HepG2 (cell line): ENCODE data around the gene HADHA. TPM values are rescaled to one million over a fixed set of nuclear protein-coding genes. Genes with fewer than 3 reads are reported as not detected.

ENCODE experiments used
- ATAC-seq: fragments of 200-7000 bp; cut with Tn5 transposase; 3 replicates; pipeline ENCODE4 v1.9.1; 2020; ENCODE audit warnings: mild to moderate bottlenecking, moderate library complexity
- BruUV-seq: library from RNA; stranded (reverse); fragments of 400-500 nt; replicated peaks from 2 replicates; lab custom pipeline; 2021; lab: Mats Ljungman, UMichigan
- CTCF ChIA-PET: fragments of 300-600 bp; formaldehyde crosslinking; extraction: SDS; loops from one replicate; lab custom pipeline; 2021; ENCODE audit warnings: low total read pairs, inconsistent platforms, low intra/inter-chr PET ratio; lab: Yijun Ruan, JAX
- POLR2A ChIA-PET: fragments of 350-600 bp; sonication (Branson Sonifier 250); formaldehyde crosslinking; loops from one replicate; lab custom pipeline; 2020; ENCODE audit warnings: antibody characterized with exemption, inconsistent platforms; lab: Yijun Ruan, JAX
- DNase-seq: peaks from one replicate; pipeline ENCODE4 v3.0.0-alpha.2; 2015; ENCODE audit warnings: low spot score
- FAIRE-seq: peaks from 3 replicates; lab custom pipeline; 2011; peaks lifted over from hg19 to GRCh38; lab: Jason Lieb, UNC
- H2AFZ ChIP-seq: one replicate; pipeline ENCODE4 v1.6.1; 2011; ENCODE audit warnings: low read length, inconsistent platforms
- H3K27ac ChIP-seq: fragments of 300-600 bp; 3 replicates; pipeline ENCODE4 v1.8.0; 2011; ENCODE audit warnings: mixed run types, mild to moderate bottlenecking, mixed read lengths, low read length, inconsistent platforms; ENCODE audit not compliant: insufficient read depth; ENCODE audit errors: extremely low read length
- H3K27me3 ChIP-seq, 2 experiments: fragments of 200-600 bp in 1 of 2; 2 replicates in 1 of 2; 3 replicates in 1 of 2; pipeline versions ENCODE4 v1.6.0 to v1.8.0; 2011; ENCODE audit warnings: low read length in 2 of 2, mild to moderate bottlenecking in 2 of 2, moderate library complexity in 2 of 2, inconsistent platforms in 1 of 2; ENCODE audit not compliant: insufficient read depth in 2 of 2, control insufficient read depth in 1 of 2
- H3K36me3 ChIP-seq, 2 experiments: fragments of 200-600 bp in 1 of 2; replicated peaks in 1 of 2; 2 replicates in 1 of 2; 3 replicates in 1 of 2; pipeline versions ENCODE4 v1.5.1 to v1.8.0; 2011; ENCODE audit warnings: low read length in 2 of 2, inconsistent platforms in 1 of 2; ENCODE audit not compliant: insufficient read depth in 2 of 2, control insufficient read depth in 1 of 2
- H3K4me1 ChIP-seq: 2 replicates; pipeline ENCODE4 v1.5.1; 2012; ENCODE audit warnings: low read length, inconsistent platforms; ENCODE audit not compliant: insufficient read depth
- H3K4me2 ChIP-seq: 2 replicates; pipeline ENCODE4 v1.6.0; 2011; ENCODE audit warnings: low read depth, low read length, inconsistent platforms
- H3K4me3 ChIP-seq, 3 experiments: fragments of 200-600 bp in 1 of 3; sonication (generic), shearing (Covaris generic) in 1 of 3; replicated peaks in 1 of 3; 2 replicates each; pipeline ENCODE4 v1.5.1; 2011 to 2016; ENCODE audit warnings: low read length in 3 of 3, inconsistent platforms in 2 of 3, low read depth in 2 of 3, mild to moderate bottlenecking in 2 of 3, control low read depth in 1 of 3, mixed read lengths in 1 of 3; ENCODE audit not compliant: insufficient read depth in 1 of 3
- H3K79me2 ChIP-seq: one replicate; pipeline ENCODE4 v1.6.1; 2011; ENCODE audit warnings: low read length, inconsistent platforms; ENCODE audit not compliant: insufficient read depth
- H3K9ac ChIP-seq: 2 replicates; pipeline ENCODE4 v1.6.0; 2011; ENCODE audit warnings: mild to moderate bottlenecking, low read depth, low read length, inconsistent platforms; ENCODE audit not compliant: insufficient read depth
- H3K9me3 ChIP-seq: 2 replicates; pipeline ENCODE4 v1.5.1; 2012; ENCODE audit warnings: mild to moderate bottlenecking, low read length
- H4K20me1 ChIP-seq: 2 replicates; pipeline ENCODE4 v1.6.0; 2011; ENCODE audit warnings: inconsistent platforms, mild to moderate bottlenecking, low read length, moderate library complexity; ENCODE audit not compliant: insufficient read depth
- FOXC1 ChIP-seq: sonication (generic); formaldehyde crosslinking; IDR thresholded peaks from 2 replicates; pipeline ENCODE4 v1.8.0; 2022; ENCODE audit warnings: mild to moderate bottlenecking, missing genetic modification reagents, borderline replicate concordance
- HNRNPL ChIP-seq: fragments of 200-400 bp; formaldehyde crosslinking; IDR thresholded peaks from 2 replicates; pipeline ENCODE4 v1.6.1; 2017; ENCODE audit warnings: mild to moderate bottlenecking, low read depth, low read length
- MATR3 ChIP-seq: sonication (generic); formaldehyde crosslinking; IDR thresholded peaks from 2 replicates; pipeline ENCODE4 v1.4.0; 2020; ENCODE audit warnings: missing genetic modification reagents
- RAD51 ChIP-seq: fragments of 450-650 bp; IDR thresholded peaks from 2 replicates; pipeline ENCODE4 v1.6.1; 2016; ENCODE audit warnings: borderline replicate concordance
- SYNCRIP ChIP-seq: fragments of 200-400 bp; formaldehyde crosslinking; IDR thresholded peaks from 2 replicates; pipeline ENCODE4 v1.6.1; 2018; ENCODE audit warnings: mild to moderate bottlenecking, low read depth, low read length; ENCODE audit not compliant: insufficient read depth
- THYN1 ChIP-seq: sonication (generic); formaldehyde crosslinking; IDR thresholded peaks from 2 replicates; pipeline ENCODE4 v1.8.1; 2023; ENCODE audit warnings: low read depth, mild to moderate bottlenecking, moderate library complexity, missing genetic modification reagents, borderline replicate concordance
- ZNF547 ChIP-seq: sonication (generic); formaldehyde crosslinking; IDR thresholded peaks from 2 replicates; pipeline ENCODE4 v1.5.1; 2020; ENCODE audit warnings: mild to moderate bottlenecking, missing genetic modification reagents
- ZNF775 ChIP-seq: sonication (generic); formaldehyde crosslinking; IDR thresholded peaks from 2 replicates; pipeline ENCODE4 v1.4.0; 2020; ENCODE audit warnings: missing genetic modification reagents, mild to moderate bottlenecking, moderate library complexity, borderline replicate concordance
- WGBS: methylation state at CpG from one replicate; pipeline ENCODE4 v1.1.6; 2017; ENCODE audit warnings: low lambda C conversion rate; 5-methylcytosine and 5-hydroxymethylcytosine counted together
- in situ Hi-C: cut with HindIII; loops from 2 replicates; pipeline ENCODE4 v1.10.0; 2017; ENCODE audit warnings: low pct_unique_long_range_greater_than_20kb; ENCODE audit not compliant: extremely low pct_ligation_motif_present
- intact Hi-C: fragments of 100-400 bp; cut with micrococcal nuclease; formaldehyde crosslinking; loops from one replicate; pipeline ENCODE4 v1.10.0; 2022; ENCODE audit not compliant: unreplicated experiment
- polyA plus RNA-seq, 8 experiments: library from polyadenylated mRNA; depleted of rRNA in 3 of 8; stranded (reverse) in 7 of 8; unstranded in 1 of 8; fragments of >200 nt; fragmentation: Illumina TruSeq in 4 of 8; extraction: Trizol in 4 of 8; gene quantifications; 2 replicates each; pipeline versions ENCODE4 v1.2.1 to v1.2.3, GENCODE V29; 2011 to 2016; ENCODE audit warnings: low read depth in 4 of 8, missing spikeins in 1 of 8, mixed read lengths in 1 of 8; ENCODE audit not compliant: insufficient read depth in 1 of 8
- total RNA-seq, 5 experiments: library from RNA; depleted of rRNA; stranded (reverse); fragments of >200 nt; fragmentation: Illumina TruSeq; extraction: Trizol; gene quantifications; 2 replicates each; pipeline ENCODE4 v1.2.3, GENCODE V29; 2016; ENCODE audit warnings: low read depth in 1 of 5
- TF ChIP-seq, protein P1 (sequence below): sonication (generic); formaldehyde crosslinking; IDR thresholded peaks from 2 replicates; pipeline ENCODE4 v1.5.0; 2020; ENCODE audit warnings: mild to moderate bottlenecking, missing genetic modification reagents
- TF ChIP-seq, protein P2 (sequence below): IDR thresholded peaks from 2 replicates; pipeline ENCODE4 v1.6.1; 2012; ENCODE audit warnings: low read depth, low read length, improper control_type of control experiment

HADHA gene
- total and polyA plus RNA-seq, 2 of the 13 experiments (the other 11 are each of a cell fraction or from before 2014, with no cell fraction given) = 102 to 270 TPM

- H3K4me1 ChIP-seq = peaks cover 14% of the 10 kb centered on the region
- no peaks in the 10 kb centered on the region for H3K9me3 ChIP-seq
- FAIRE-seq (no peak), ATAC-seq (no peak), DNase-seq (no peak)
- no peaks in the 10 kb centered on the region for H3K79me2 ChIP-seq
- no peak overlapping the region for H3K4me2 ChIP-seq
- CTCF ChIA-PET = no interaction called here
- in situ Hi-C loops = no loop called here
- no peaks in the 10 kb centered on the region for H3K36me3 ChIP-seq
- POLR2A ChIA-PET = no interaction called here
- WGBS = 92% methylated on average over 22 of the region's 34 CpGs
- no peaks in the 10 kb centered on the region for H4K20me1 ChIP-seq
- intact Hi-C loops = no loop called here
- peak overlapping the region in 1 of 3 experiments; percentile 34; a peak in 1 of 6 replicates for H3K4me3 ChIP-seq
- H3K27me3 ChIP-seq = peaks cover 4 to 29% of the 10 kb centered on the region in 2 experiments; a peak in 4 of 5 replicates
- H3K9ac ChIP-seq = no peak overlapping the region
- no peak overlapping the region for H3K27ac ChIP-seq
- no TSS peak for BruUV-seq
- no peak overlapping the region for H2AFZ ChIP-seq
- no peak for TF ChIP-seq ZNF775 (CRISPR knock-in tag)
- no peak for TF ChIP-seq ZNF547 (CRISPR knock-in tag)
- no peak for TF ChIP-seq RAD51
- 0 out of 2 replicates have a peak, but pooled peaks have one; percentile 38 for TF ChIP-seq FOXC1 (CRISPR knock-in tag)
Observed at GRCh38 chr2:26184121-26184520, 60.3 kb downstream of the HADHA start.

- ATAC-seq (no peak), FAIRE-seq (no peak), DNase-seq (no peak)
- Histone ChIP-seq H3K27me3 (peaks cover 5 to 32% of the 10 kb centered on the region in 2 experiments; a peak in 4 of 5 replicates), H3K9me3 (no peaks in the 10 kb centered on the region), H3K27ac (no peak overlapping the region), H3K4me1 (peaks cover 16% of the 10 kb centered on the region), H3K36me3 (no peaks in the 10 kb centered on the region), H4K20me1 (no peaks in the 10 kb centered on the region), H3K4me3 (no peak overlapping the region), H3K79me2 (no peaks in the 10 kb centered on the region), H3K9ac (no peak overlapping the region), H3K4me2 (no peak overlapping the region), H2AFZ (no peak overlapping the region)
- in situ Hi-C loops (no loop called here), intact Hi-C loops (no loop called here)
- 78% methylated on average over 10 of the region's 11 CpGs for WGBS
- CTCF ChIA-PET = no interaction called here
- BruUV-seq = no TSS peak
- POLR2A ChIA-PET = no interaction called here
- TF ChIP-seq, protein P1, sequence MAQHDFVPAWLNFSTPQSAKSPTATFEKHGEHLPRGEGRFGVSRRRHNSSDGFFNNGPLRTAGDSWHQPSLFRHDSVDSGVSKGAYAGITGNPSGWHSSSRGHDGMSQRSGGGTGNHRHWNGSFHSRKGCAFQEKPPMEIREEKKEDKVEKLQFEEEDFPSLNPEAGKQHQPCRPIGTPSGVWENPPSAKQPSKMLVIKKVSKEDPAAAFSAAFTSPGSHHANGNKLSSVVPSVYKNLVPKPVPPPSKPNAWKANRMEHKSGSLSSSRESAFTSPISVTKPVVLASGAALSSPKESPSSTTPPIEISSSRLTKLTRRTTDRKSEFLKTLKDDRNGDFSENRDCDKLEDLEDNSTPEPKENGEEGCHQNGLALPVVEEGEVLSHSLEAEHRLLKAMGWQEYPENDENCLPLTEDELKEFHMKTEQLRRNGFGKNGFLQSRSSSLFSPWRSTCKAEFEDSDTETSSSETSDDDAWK (CRISPR knock-in tag) = no peak
- TF ChIP-seq HNRNPL = no peak
- TF ChIP-seq, protein P2, sequence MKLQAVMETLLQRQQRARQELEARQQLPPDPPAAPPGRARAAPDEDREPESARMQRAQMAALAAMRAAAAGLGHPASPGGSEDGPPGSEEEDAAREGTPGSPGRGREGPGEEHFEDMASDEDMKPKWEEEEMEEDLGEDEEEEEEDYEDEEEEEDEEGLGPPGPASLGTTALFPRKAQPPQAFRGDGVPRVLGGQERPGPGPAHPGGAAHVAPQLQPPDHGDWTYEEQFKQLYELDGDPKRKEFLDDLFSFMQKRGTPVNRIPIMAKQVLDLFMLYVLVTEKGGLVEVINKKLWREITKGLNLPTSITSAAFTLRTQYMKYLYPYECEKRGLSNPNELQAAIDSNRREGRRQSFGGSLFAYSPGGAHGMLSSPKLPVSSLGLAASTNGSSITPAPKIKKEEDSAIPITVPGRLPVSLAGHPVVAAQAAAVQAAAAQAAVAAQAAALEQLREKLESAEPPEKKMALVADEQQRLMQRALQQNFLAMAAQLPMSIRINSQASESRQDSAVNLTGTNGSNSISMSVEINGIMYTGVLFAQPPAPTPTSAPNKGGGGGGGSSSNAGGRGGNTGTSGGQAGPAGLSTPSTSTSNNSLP = no peak
- TF ChIP-seq THYN1 = no peak
- TF ChIP-seq SYNCRIP = no peak
- no peak for TF ChIP-seq MATR3 (CRISPR knock-in tag)
Observed at GRCh38 chr2:26182887-26183630, 61.4 kb downstream of the HADHA start.
